Measurements from ENCODE around the gene SPP2. TPM values are rescaled to one million over a fixed set of nuclear protein-coding genes. Genes with fewer than 3 reads are reported as not detected.

SPP2 gene
- total RNA-seq, 1 donor from 2014 or later = not detected

DNA sequence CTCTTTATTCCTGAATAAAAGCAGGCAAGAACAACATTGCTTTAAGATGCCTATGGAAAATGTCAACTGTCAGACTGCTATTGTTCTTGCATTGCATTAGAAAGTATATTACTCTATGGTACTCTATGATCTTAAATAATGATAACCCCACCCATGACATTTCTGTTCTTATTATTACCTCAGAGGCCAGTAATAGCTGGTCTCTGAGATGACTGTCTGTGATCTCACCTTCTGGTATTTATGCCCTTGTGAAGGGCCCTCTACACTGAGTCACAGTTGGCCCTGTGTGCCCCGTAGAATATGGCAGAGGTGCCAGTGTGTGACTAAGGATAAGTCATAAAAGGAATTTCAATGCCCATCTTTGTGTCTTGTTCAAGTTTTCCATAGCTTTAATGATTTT is 61.0 kb downstream of the SPP2 start:
- Mint-ChIP-seq H3K27ac (ENCODE audit: unreplicated experiment) (no peak overlapping the region), H3K9me3 (peaks cover 4% of the 10 kb centered on the region), H3K4me3 (no peak overlapping the region), H3K36me3 (ENCODE audit: low read depth) (no peaks in the 10 kb centered on the region), H3K27me3 (ENCODE audit: low read depth) (no peaks in the 10 kb centered on the region), H3K4me1 (no peaks in the 10 kb centered on the region)
- DNase-seq (ENCODE audit: low read depth, low spot score) = no peak
- TF ChIP-seq, protein P1, sequence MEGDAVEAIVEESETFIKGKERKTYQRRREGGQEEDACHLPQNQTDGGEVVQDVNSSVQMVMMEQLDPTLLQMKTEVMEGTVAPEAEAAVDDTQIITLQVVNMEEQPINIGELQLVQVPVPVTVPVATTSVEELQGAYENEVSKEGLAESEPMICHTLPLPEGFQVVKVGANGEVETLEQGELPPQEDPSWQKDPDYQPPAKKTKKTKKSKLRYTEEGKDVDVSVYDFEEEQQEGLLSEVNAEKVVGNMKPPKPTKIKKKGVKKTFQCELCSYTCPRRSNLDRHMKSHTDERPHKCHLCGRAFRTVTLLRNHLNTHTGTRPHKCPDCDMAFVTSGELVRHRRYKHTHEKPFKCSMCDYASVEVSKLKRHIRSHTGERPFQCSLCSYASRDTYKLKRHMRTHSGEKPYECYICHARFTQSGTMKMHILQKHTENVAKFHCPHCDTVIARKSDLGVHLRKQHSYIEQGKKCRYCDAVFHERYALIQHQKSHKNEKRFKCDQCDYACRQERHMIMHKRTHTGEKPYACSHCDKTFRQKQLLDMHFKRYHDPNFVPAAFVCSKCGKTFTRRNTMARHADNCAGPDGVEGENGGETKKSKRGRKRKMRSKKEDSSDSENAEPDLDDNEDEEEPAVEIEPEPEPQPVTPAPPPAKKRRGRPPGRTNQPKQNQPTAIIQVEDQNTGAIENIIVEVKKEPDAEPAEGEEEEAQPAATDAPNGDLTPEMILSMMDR (conservative IDR thresholded peaks at IDR 0.05) = no peak

DNA sequence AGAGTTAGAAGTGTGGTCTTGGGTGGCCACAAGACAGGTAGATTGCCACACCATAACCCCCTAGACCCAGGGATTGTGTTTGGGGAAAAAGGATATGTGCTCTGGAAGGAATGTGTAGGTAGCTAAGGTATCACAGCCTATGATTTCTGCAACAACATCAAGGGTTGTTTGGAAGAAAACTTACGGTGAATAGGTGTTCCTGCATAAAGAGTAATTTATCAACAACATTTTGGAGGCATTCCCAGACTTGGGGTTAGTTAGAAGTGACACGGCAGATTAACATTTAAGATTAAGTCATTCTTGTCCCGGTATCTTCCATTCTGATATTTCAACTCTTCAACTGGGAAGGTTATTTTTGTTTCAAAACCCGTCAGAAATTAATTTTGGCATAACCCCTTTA is 65.5 kb downstream of the SPP2 start:
- TF ChIP-seq, protein P1 (conservative IDR thresholded peaks at IDR 0.05) = no peak
- H3K27ac Mint-ChIP-seq (ENCODE audit: unreplicated experiment) = no peak overlapping the region
- no peak for DNase-seq (ENCODE audit: low read depth, low spot score)
- H3K4me1 Mint-ChIP-seq = no peaks in the 10 kb centered on the region
- H3K9me3 Mint-ChIP-seq = peaks cover 4% of the 10 kb centered on the region
- H3K36me3 Mint-ChIP-seq (ENCODE audit: low read depth) = no peaks in the 10 kb centered on the region
- no peaks in the 10 kb centered on the region for H3K27me3 Mint-ChIP-seq (ENCODE audit: low read depth)
- H3K4me3 Mint-ChIP-seq = no peak overlapping the region

DNA sequence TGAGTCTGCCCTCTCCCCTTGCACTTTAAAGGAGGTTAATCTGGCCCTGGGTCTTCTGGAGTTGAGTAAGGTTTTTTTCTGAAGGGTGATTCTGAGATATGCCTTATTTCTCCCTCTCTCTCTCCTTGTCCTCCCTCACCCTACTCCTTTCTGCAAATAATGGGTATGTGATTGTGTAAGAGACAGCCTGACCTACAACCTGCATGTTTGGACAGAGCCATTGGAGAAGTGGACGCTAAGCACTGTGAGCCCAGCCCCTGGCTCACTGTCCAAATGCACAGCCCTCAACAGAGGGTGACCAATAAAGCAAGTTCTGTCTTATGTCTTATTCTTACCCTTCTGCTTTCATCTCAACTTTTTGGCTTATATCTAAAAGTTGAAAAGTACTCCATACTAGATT is 71.5 kb downstream of the SPP2 start:
- H3K9me3 Mint-ChIP-seq = no peaks in the 10 kb centered on the region
- no peaks in the 10 kb centered on the region for H3K4me1 Mint-ChIP-seq
- no peaks in the 10 kb centered on the region for H3K27me3 Mint-ChIP-seq (ENCODE audit: low read depth)
- DNase-seq (ENCODE audit: low read depth, low spot score) = no peak
- no peak overlapping the region for H3K27ac Mint-ChIP-seq (ENCODE audit: unreplicated experiment)
- no peak overlapping the region for H3K4me3 Mint-ChIP-seq
- TF ChIP-seq, protein P1 (conservative IDR thresholded peaks at IDR 0.05) = no peak
- no peaks in the 10 kb centered on the region for H3K36me3 Mint-ChIP-seq (ENCODE audit: low read depth)

DNA sequence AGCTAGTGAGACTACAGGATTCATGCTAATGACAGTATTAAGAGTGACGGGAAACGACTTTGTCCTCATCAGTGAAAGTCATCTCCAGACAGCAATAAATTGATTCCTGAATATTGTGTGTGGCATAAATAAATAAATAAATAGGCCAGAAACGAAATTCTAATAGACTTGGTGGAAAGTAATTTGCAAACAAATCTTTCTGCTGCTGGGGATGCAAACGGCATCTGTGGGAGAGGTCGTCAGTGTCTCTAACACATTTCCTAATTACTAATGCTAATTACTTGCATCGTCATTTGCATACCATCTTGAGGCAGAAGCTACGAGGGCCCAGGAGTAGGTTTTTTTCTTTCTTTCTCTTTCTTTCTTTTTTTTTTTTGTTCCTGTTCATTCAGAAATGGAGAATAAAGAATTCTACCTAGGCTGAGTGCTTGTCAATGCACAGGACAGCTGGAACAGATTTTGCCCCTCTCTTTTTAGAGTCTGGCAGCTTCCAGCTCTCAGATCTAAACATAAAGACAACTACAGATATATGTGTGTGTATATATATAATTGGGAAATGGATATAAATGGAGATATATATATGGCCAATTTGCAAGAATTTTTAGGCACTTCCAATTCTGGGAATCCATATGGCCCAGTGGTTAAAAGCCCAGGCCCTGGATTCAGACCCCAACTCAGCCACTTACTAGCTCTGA is 75.1 kb downstream of the SPP2 start:
- H3K27ac Mint-ChIP-seq (ENCODE audit: unreplicated experiment) = no peak overlapping the region
- no peaks in the 10 kb centered on the region for H3K36me3 Mint-ChIP-seq (ENCODE audit: low read depth)
- DNase-seq (ENCODE audit: low read depth, low spot score) = no peak
- no peaks in the 10 kb centered on the region for H3K9me3 Mint-ChIP-seq
- no peaks in the 10 kb centered on the region for H3K27me3 Mint-ChIP-seq (ENCODE audit: low read depth)
- no peaks in the 10 kb centered on the region for H3K4me1 Mint-ChIP-seq
- no peak overlapping the region for H3K4me3 Mint-ChIP-seq
- TF ChIP-seq, protein P1 (conservative IDR thresholded peaks at IDR 0.05) = no peak

DNA sequence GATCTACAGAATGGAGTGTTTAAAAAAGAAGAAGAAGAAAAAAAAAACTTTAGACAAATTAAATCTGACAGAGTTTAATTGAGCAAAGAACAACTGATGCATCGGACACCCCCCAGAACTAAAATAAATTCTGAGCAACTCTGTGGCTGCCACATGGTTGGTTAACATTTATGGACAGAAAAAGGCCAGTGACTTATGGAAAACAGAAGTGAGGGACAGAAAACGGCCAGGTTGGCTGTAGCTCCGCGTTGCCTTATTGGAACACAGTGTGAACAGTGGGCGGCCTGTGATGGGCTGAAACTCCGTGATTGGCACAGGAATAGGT is 75.6 kb downstream of the SPP2 start:
- DNase-seq (ENCODE audit: low read depth, low spot score) = no peak
- no peaks in the 10 kb centered on the region for H3K27me3 Mint-ChIP-seq (ENCODE audit: low read depth)
- no peak overlapping the region for H3K4me3 Mint-ChIP-seq
- H3K4me1 Mint-ChIP-seq = no peaks in the 10 kb centered on the region
- no peaks in the 10 kb centered on the region for H3K9me3 Mint-ChIP-seq
- H3K36me3 Mint-ChIP-seq (ENCODE audit: low read depth) = no peaks in the 10 kb centered on the region
- no peak overlapping the region for H3K27ac Mint-ChIP-seq (ENCODE audit: unreplicated experiment)
- TF ChIP-seq, protein P1 (conservative IDR thresholded peaks at IDR 0.05) = no peak

Other genes starting within 250 kb of the SPP2 start
- gene HJURP, start 196.2 kb upstream of the SPP2 start, total RNA-seq = 62.3 and 63.6 TPM in 2 replicates
- gene TRPM8, start 133.3 kb upstream of the SPP2 start, total RNA-seq = 0.07 TPM in 1 of 2 replicates, not detected in the other